Measurements from ENCODE around the gene NECAB2.

- TF ChIP-seq EZH2phosphoT487 (IDR thresholded peaks at IDR 0.05; ENCODE audit: borderline replicate concordance, low read length) = no peak
- TF ChIP-seq, protein P1, sequence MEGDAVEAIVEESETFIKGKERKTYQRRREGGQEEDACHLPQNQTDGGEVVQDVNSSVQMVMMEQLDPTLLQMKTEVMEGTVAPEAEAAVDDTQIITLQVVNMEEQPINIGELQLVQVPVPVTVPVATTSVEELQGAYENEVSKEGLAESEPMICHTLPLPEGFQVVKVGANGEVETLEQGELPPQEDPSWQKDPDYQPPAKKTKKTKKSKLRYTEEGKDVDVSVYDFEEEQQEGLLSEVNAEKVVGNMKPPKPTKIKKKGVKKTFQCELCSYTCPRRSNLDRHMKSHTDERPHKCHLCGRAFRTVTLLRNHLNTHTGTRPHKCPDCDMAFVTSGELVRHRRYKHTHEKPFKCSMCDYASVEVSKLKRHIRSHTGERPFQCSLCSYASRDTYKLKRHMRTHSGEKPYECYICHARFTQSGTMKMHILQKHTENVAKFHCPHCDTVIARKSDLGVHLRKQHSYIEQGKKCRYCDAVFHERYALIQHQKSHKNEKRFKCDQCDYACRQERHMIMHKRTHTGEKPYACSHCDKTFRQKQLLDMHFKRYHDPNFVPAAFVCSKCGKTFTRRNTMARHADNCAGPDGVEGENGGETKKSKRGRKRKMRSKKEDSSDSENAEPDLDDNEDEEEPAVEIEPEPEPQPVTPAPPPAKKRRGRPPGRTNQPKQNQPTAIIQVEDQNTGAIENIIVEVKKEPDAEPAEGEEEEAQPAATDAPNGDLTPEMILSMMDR (IDR thresholded peaks at IDR 0.05; ENCODE audit: low read depth, low read length, poor library complexity, severe bottlenecking) = no peak
Observed at GRCh38 chr16:83958846-83959565, 9.0 kb upstream of the NECAB2 start.

Measured in DOHH2 (cell line).